Measurements from ENCODE around the gene SULT2B1.

SULT2B1 gene

GRCh38 chr19:48551437-48552302 is at the start of gene SULT2B1:
TSS of gene SULT2B1 (plus strand) at chr19:48552172. CDS start at chr19:48552253, 81 bp downstream.
- no peak for TF ChIP-seq CTCF (IDR thresholded peaks at IDR 0.05)

- TF ChIP-seq CTCF (IDR thresholded peaks at IDR 0.05), result no peak
Observed at GRCh38 chr19:48502350-48503018, 49.5 kb upstream of the SULT2B1 start.

DNA sequence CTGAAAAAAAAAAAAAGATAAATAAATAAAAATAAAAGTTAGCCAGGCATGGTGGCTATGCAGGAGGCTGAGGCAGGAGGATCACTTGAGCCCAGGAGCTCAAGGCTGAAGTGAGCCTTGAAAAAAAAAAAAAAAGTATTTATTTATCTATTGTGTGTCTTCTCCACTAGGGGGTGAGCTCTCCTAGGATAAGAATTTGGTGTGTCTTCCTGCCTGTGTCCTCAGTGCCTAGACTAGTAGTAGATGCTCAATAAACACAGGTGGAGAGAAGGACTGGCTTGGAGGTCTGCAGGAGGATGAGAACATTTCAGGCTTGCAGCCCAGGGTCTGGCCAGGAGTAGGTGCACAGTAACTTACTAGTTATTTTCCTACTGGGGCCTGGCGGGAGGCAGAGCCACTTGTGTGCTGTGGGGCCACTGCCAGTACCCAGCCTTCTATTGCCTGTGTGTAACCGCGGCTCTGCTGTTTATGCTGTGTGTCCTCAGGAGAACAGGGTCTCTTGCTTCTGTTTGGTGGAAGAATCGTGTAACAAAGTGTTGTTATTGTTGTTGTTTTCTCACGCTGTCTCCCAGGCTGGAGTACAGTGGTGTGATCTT is 45.7 kb upstream of the SULT2B1 start:
- peak; percentile 20; the same call in 1 of the 2 replicates for TF ChIP-seq CTCF (IDR thresholded peaks at IDR 0.05)

- no peak for TF ChIP-seq CTCF (IDR thresholded peaks at IDR 0.05)
Observed at GRCh38 chr19:48507911-48508439, 44.0 kb upstream of the SULT2B1 start.

DNA sequence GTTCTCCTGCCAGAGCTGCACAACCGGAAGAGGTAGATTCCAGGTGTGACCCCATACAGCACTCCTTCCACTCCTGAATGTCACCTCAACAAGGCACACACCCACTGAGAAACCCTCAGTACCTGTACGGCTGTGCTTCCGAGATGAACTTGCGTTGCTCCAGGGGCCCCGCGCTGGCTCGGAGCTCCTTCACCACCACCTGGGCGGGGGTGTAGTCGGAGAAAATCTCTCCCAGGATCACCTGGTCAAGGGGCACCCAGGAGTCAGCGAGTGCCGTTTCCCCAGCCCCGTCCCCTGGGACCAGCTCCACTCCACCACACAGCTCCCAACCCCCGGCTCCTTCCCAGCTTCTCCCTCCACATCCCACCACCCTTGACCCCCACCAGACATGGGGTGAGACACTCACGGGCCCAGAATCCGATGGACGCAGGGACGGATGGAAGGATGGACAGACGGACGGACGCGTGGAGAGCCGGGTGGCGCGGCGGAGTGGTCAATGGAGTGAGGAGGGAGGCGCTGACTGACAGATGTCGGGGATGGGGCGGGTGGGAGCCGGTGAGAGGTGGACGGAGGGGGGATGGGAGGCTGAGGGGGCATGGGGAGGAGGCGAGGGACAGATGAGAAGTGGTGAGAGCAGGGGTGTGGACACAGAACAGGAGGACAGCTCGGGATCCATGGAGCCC is 43.1 kb upstream of the SULT2B1 start:
- no peak for TF ChIP-seq CTCF (IDR thresholded peaks at IDR 0.05)

DNA sequence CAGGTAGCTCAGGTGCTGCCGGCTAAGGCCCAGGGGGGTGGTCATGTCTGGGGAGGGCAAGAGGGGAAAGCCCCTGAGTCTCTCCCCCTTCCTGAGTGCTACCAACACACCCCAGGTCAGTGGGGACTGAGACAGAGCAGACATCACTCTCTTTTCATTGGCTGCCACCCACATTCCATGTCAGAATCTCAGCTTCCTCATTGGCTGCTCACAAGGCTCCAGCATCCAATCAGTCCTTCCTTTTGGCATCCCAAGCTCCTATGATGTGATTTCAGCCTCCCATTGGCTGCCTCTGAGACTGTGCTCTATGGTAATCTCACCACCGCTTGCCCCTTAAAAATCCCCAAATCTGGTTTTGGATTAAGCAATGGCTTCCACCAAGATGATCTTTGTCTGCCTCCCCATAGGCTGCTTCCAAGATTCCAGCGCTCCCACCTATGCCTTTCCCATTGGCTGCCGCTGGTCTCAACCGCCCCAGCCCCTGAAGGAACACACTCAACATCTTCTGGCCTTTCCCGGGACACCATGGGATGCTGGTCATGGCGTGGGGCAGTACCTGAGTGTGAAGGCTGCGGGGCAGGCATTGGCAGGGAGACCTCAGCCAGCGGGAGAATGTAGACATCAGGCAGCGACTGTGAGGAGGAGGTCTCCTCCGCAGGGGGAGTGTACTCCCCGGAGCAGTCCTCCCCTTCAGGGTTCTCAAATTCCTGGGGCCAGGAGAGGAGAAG is 42.3 kb upstream of the SULT2B1 start:
- no peak for TF ChIP-seq CTCF (IDR thresholded peaks at IDR 0.05)
